Measurements from ENCODE around the gene PPP1R12C.
"Not testable (repeated sequence)": the region's sequence is repeated elsewhere in the genome, so short reads cannot be mapped to it uniquely, and the experiment has no call there.

The PPP1R12C gene

DNA sequence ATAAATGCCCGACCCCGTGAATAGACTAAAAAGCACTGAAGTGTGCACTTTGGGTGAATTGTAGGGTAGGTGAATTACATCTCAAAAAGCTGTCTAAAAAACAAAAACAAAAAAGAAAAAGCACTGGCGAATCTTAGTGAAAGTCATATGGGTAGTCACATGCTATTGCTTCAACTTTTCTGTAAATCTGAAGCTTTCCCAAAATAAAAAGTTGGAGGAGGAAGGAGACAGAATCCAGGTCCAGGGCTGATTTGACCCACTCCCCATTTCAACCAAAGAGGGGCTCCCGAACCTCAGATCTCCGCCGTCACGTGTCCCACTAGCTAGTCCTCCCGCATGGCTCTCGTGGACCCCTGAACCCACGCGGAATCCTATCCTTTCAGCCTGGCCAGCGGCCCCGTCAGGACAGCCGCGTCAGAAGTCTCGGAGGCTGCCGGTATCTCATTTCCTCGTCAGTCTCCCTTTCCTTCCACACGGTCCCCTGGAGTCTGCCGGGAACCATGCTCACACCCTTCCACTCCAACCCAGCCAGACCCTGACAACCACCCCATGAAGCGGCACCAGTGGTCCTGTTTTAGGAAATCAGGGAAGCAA, 6.1 kb downstream of the PPP1R12C start:
- DNase-seq (ENCODE audit: low read depth), result no peak

DNA sequence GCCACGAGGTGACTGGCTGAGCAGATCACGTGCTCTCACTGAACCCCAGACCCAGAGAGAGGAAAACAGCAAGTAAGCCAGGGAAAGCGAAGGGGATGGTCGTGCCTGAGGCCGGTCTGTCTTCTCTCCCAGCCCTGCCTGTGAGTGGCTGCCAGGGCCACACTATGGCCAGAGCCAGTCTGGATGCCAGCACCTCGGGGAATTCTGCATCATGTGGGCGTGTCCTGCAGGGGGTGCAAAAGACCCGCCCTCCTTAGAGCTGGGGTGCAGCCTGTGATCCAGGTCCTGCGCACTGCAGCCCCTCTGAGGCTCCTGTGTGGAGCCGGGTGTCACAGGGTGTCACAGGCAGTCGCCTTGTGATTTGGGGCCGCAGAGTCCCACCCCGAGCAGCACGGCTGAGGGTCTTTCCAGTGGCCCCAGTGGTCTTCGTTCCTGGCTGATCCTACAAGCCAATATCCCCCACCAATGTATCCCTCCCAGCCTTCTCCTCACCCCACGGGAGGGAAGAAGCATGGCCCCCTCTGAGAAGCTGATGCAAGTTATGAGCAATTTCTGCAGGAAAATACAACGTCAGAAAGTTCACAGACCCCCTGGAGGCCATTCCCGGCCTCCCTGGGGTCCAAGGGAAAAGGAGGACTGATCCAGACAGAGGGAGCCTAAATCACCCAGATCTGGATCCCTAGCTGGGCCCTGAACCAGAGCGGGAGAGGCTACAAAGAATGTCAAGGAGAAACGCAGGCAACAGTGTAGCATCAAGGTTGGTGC, 7.7 kb downstream of the PPP1R12C start:
- DNase-seq (ENCODE audit: low read depth), result no peak

GRCh38 chr19:55107252-55107651, 10.2 kb downstream of the PPP1R12C start:
- DNase-seq (ENCODE audit: low read depth), result not testable (repeated sequence)

GRCh38 chr19:55106591-55106990, 10.8 kb downstream of the PPP1R12C start:
- no peak for DNase-seq (ENCODE audit: low read depth)

- no peak for DNase-seq (ENCODE audit: low read depth)
Observed at GRCh38 chr19:55105237-55105636, 12.2 kb downstream of the PPP1R12C start.

DNA sequence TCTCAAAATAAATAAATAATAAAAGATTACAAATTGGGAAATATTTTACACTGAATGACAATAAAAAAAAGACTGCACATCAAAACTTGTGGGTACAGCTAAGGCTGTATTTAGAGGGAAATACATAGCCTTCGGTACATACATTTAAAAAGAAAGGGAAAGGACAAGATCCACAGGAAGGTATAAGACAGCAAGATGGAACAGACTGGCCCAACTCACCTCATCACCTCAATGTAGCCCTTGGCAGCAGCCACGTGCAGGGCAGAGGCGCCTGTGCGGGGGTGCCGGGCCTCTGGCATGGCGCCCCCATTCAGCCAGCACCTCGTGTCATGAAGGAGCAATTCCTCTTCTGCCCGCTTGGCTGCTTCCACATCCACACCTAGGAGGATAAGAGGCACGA, 14.2 kb downstream of the PPP1R12C start:
- no peak for DNase-seq (ENCODE audit: low read depth)

- no peak for DNase-seq (ENCODE audit: low read depth)
Observed at GRCh38 chr19:55101261-55101660, 16.2 kb downstream of the PPP1R12C start.

DNA sequence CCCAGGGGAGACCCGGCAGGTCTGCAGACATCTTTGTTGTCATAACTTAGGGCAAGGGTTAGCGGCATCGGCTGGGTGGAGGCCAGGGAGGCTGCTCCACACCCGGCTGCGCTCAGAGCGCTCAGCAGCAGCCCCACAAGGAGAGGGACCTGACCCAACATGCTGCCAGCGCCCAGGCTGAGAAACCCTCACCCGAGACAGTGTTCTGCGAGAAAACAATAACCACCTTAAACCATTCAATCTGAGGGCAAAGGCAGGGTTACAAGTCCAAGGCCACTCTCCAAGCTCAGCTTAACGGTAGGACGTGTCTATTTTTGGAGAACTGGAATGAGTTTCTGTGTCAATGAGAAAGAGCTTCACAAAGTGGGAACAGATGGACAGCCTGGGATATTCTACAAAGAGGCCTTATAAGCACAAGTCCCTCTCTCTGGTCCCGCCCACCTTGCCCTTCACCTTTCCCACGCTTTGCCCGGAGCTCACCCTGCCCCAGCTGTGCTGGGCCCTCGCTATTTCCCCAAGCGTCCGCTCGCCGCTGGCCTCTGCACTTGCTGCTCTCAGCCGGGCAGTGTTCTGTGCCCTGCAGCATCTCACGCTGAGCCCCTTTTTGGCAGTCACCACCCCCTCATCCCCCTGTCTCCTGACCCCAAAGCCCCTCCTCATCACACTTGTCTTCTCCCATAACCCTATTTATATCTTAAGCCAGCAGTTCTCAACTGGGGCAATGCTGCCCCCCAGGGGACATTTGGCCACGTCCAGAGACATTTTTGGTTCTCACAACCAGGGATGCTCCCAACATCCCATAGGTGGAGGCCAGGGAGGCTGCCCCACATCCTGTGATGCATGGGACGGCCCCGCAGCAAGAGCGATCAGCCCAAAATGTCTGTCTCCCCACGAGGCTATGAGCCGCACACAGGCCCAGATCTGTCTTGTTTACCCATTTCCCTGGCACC, 17.6 kb downstream of the PPP1R12C start:
- DNase-seq (ENCODE audit: low read depth), result no peak

DNA sequence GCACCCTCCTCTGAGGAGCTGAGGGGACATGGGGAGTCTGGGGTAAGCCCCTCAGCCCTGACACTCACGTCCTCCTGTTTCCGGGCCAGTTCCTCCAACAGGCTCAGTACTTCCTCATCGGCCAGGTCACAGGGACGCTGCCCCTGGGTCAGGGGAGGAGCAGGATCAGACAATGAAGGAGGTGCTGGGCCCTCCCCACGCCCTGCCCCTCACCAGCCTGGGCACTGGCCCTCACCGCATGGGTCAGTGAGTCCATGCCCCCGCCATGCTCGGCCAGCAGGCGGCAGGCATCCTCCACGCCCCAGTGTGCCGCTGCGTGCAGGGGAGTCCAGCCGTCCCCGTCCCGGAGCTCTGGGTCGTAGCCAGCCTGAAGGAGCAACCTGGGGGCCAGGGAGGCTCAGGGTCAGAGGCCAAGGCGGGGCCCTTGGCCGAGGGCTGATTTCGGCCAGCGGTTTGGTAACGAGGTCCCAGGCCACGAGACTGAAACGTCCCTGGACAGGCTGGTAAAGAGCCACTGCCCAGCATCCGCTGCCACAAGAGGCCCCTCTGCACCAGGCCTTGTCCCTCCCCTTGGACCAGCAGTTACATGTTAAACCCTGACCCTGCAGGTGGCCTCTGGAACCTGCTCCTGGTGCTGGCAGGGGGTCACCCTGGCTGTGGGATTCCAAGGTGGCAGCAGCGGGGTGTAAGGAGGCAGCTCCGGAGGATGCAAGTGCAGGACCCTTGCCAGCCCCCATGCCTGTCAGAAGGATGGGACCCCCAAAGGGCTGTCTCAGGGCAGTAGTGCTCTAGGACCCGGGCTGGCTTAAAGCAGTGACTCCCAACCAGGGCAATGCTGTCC, 18.5 kb downstream of the PPP1R12C start:
- no peak for DNase-seq (ENCODE audit: low read depth)

GRCh38 chr19:55097864-55098715, 19.3 kb downstream of the PPP1R12C start:
- DNase-seq (ENCODE audit: low read depth), result no peak

GRCh38 chr19:55096061-55096701, 21.3 kb downstream of the PPP1R12C start:
- DNase-seq (ENCODE audit: low read depth), result no peak

GRCh38 chr19:55095260-55096060, 22.0 kb downstream of the PPP1R12C start:
- no peak for DNase-seq (ENCODE audit: low read depth)

GRCh38 chr19:55094456-55095259, 22.8 kb downstream of the PPP1R12C start:
- DNase-seq (ENCODE audit: low read depth), result no peak

DNA sequence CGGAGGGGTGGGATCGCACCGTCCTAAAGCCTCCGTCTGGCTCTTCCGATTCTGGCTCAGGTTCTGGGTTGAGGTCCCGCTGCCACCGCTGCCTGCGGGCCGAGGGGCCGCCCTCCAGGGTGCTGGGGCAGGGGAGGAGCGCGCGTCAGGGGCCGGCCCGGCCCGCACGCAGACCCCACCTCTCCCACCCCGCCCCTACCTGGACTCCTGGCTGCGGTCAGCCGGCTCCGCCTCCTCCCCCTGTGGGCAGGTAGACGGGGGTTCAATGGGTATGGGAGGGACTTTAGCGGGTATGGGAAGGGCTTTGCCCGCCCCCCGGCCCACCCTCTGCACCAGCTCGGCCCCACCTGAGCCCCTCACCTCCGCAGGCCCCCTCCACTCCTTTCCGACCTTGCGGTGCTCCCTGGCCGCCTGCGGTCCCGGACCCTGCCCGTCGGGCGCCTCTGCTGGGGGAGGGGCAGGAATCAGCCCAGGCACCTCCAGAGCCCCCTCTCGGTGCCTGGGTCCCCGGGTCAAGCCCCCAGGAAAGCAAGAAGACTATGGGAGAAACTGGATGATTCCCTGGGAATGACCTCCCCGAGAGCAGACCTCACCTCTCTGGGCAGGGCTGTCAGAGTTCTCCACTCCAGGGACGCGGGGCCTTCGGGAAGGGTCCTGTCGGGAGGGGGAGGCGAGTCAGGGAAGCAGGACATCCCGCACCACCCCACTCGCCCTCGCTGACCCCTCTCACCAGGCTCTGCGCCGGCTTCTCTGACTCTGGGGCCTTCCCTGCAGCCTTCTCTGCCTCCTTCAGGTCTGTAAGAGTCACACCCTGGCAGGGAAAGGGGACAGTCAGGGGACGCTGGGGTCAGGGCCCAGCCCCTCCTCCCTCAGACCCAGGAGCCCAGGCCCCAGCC, 24.8 kb downstream of the PPP1R12C start:
- no peak for DNase-seq (ENCODE audit: low read depth)

GRCh38 chr19:55091955-55092354, 25.5 kb downstream of the PPP1R12C start:
- no peak for DNase-seq (ENCODE audit: low read depth)

GRCh38 chr19:55091126-55091910, 26.1 kb downstream of the PPP1R12C start:
- no peak for DNase-seq (ENCODE audit: low read depth)

DNA sequence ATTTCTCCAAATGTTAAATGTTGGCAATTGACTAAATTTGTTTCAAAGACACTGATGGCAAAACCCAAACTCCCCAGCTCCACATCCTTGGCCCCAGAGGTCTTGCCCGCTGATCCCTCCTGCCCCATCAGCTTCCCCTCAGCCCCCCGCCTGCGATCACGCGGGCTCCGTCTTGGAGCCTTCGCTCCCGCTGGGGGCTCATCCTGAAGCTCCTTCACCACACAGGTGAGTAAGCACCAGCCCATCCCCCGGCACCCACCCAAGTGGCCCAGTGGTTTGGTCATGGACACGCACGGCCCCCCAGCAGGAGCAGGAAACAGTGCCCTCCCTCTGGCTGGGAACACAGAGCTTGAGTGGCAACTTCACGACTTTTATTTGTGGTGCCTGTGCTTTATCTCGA, 26.9 kb downstream of the PPP1R12C start:
- no peak for DNase-seq (ENCODE audit: low read depth)
